ENCODE results near the gene MSLN.

DNA sequence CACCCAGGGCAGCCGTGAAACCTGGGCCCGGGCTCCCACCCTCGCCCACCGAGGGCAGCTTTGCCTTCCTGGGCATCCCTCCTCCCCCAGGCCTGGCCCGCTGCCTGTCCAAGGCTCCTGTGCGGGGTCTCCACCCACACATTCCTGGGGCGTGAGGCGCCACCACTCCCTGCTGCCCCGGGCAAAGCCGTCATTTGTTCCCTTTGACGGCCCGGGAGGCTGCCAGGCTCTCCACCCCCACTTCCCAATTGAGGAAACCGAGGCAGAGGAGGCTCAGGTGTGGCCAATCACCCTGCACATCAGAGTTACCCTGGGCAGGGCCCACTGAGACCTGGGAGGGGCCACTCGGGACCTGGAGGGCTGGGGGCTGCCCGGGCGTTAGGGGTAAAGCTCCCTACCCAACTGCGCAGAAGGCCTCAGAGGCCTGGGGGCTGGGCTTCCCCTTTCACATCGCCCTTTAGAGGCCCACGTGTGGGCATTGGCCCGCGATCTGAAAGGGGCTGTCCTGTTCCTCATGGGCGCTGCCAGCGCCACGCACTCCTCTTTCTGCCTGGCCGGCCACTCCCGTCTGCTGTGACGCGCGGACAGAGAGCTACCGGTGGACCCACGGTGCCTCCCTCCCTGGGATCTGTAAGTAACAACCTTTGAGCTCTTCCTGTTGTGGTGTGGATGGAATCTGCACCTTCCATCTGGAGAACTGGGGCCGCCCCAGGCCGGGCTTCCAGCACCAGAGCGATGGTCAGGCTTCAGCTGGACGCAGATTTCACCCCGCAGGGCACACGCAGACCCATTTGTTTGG is at the start of gene MSLN:
- TF ChIP-seq, protein P1, sequence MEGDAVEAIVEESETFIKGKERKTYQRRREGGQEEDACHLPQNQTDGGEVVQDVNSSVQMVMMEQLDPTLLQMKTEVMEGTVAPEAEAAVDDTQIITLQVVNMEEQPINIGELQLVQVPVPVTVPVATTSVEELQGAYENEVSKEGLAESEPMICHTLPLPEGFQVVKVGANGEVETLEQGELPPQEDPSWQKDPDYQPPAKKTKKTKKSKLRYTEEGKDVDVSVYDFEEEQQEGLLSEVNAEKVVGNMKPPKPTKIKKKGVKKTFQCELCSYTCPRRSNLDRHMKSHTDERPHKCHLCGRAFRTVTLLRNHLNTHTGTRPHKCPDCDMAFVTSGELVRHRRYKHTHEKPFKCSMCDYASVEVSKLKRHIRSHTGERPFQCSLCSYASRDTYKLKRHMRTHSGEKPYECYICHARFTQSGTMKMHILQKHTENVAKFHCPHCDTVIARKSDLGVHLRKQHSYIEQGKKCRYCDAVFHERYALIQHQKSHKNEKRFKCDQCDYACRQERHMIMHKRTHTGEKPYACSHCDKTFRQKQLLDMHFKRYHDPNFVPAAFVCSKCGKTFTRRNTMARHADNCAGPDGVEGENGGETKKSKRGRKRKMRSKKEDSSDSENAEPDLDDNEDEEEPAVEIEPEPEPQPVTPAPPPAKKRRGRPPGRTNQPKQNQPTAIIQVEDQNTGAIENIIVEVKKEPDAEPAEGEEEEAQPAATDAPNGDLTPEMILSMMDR (conservative IDR thresholded peaks at IDR 0.05; ENCODE audit: low read depth, low read length), result no peak
- no peak for TF ChIP-seq EZH2 (IDR thresholded peaks at IDR 0.05; ENCODE audit: low read length, unreplicated experiment)

All from PC-3 (cell line).